Astrocyte (in vitro differentiated cells and primary cell): ENCODE data around the gene GPR137.
"Not testable (repeated sequence)": the region's sequence is repeated elsewhere in the genome, so short reads cannot be mapped to it uniquely, and the experiment has no call there.

ENCODE experiments used
- CTCF ChIP-seq: IDR thresholded peaks from 2 replicates; pipeline ENCODE4 v1.5.1; 2011; ENCODE audit warnings: low read depth, mild to moderate bottlenecking, inconsistent platforms, low read length, moderate library complexity; ENCODE audit not compliant: insufficient read depth
- EZH2 ChIP-seq: IDR thresholded peaks from 2 replicates; pipeline ENCODE4 v1.6.1; 2012; ENCODE audit warnings: mild to moderate bottlenecking, low read length, inconsistent platforms; ENCODE audit not compliant: insufficient read depth

GRCh38 chr11:64323984-64324383 is 38.3 kb downstream of the GPR137 start:
- not testable (repeated sequence) for TF ChIP-seq EZH2, CTCF
